A549 (cell line): Measurements from ENCODE around the gene PRAC2. TPM values are rescaled to one million over a fixed set of nuclear protein-coding genes. Genes with fewer than 3 reads are reported as not detected.
A peak's percentile ranks its signal among the peaks of the same experiment; 100 is the strongest.

ENCODE experiments used
- ATAC-seq, 2 experiments: fragments of 200-7000 bp in 1 of 2; fragments of >200 bp in 1 of 2; cut with Nextera tagmentation in 1 of 2; cut with Tn5 transposase in 1 of 2; 3 replicates each; pipeline versions ENCODE4 v1.8.0 to v1.9.1; 2018 to 2020; ENCODE audit warnings: mild to moderate bottlenecking in 1 of 2, moderate library complexity in 1 of 2
- CTCF ChIA-PET: fragments of 300-600 bp; sonication (Branson Sonifier 250); formaldehyde crosslinking; extraction: SDS; loops from one replicate; lab custom pipeline; 2021; ENCODE audit warnings: antibody characterized with exemption, inconsistent platforms; lab: Yijun Ruan, JAX
- POLR2A ChIA-PET: fragments of 350-600 bp; formaldehyde crosslinking; extraction: SDS; loops from one replicate; lab custom pipeline; 2021; ENCODE audit warnings: antibody characterized with exemption, inconsistent platforms; lab: Yijun Ruan, JAX
- DNase-seq, 2 experiments: peaks; one replicate each; pipeline versions ENCODE4 v3.0.0 to v3.0.0-alpha.2; 2011 to 2016; ENCODE audit warnings: low read depth in 1 of 2, low spot score in 1 of 2
- FAIRE-seq: peaks from 2 replicates; lab custom pipeline; 2011; peaks lifted over from hg19 to GRCh38; lab: Jason Lieb, UNC
- H3K27ac ChIP-seq, 2 experiments: fragments of >200 bp; sonication (Bioruptor Twin); formaldehyde crosslinking; 3 replicates each; pipeline ENCODE4 v1.5.1; 2016 to 2017
- H3K4me1 ChIP-seq: fragments of >200 bp; sonication (Bioruptor Twin); formaldehyde crosslinking; 3 replicates; pipeline ENCODE4 v1.6.1; 2016
- H3K4me2 ChIP-seq: fragments of >200 bp; sonication (Bioruptor Twin); formaldehyde crosslinking; 3 replicates; pipeline ENCODE4 v1.6.1; 2016
- H3K4me3 ChIP-seq: fragments of >200 bp; sonication (Bioruptor Twin); formaldehyde crosslinking; 3 replicates; pipeline ENCODE4 v1.5.1; 2016
- H3K9me3 ChIP-seq: fragments of >200 bp; sonication (Bioruptor Twin); formaldehyde crosslinking; 3 replicates; pipeline ENCODE4 v1.6.1; 2016
- ATOH8 ChIP-seq: fragments of 250-450 bp; sonication (Bioruptor Pico); IDR thresholded peaks from 2 replicates; pipeline ENCODE4 v1.5.0; 2020; ENCODE audit warnings: low read depth, mild to moderate bottlenecking, moderate library complexity
- BHLHE40 ChIP-seq: IDR thresholded peaks from 2 replicates; pipeline ENCODE4 v1.6.1; 2012; ENCODE audit warnings: low read depth, low read length, inconsistent platforms
- CHD2 ChIP-seq: fragments of 150-350 bp; IDR thresholded peaks from 2 replicates; pipeline ENCODE4 v1.6.1; 2014; ENCODE audit warnings: low read length; ENCODE audit not compliant: partially characterized antibody
- CHD4 ChIP-seq: fragments of 200-600 bp; sonication (generic); IDR thresholded peaks from 2 replicates; pipeline ENCODE4 v1.6.1; 2016; ENCODE audit warnings: antibody characterized with exemption, mild to moderate bottlenecking, borderline replicate concordance
- CTCF ChIP-seq: fragments of >200 bp; sonication (Bioruptor Twin); formaldehyde crosslinking; IDR thresholded peaks from 3 replicates; pipeline ENCODE4 v1.5.1; 2016
- EHF ChIP-seq: fragments of 250-450 bp; sonication (Bioruptor Pico); IDR thresholded peaks from 2 replicates; pipeline ENCODE4 v1.5.0; 2020; ENCODE audit warnings: mild to moderate bottlenecking
- EHMT2 ChIP-seq: fragments of 200-600 bp; sonication (generic); IDR thresholded peaks from 2 replicates; pipeline ENCODE4 v1.6.1; 2016; ENCODE audit warnings: antibody characterized with exemption, low read depth, mild to moderate bottlenecking, moderate library complexity
- ELK1 ChIP-seq: fragments of 150-350 bp; IDR thresholded peaks from 2 replicates; pipeline ENCODE4 v1.6.1; 2014; ENCODE audit warnings: low read depth, mild to moderate bottlenecking, low read length
- HES2 ChIP-seq: fragments of >200 bp; sonication (Bioruptor Twin); formaldehyde crosslinking; IDR thresholded peaks from 2 replicates; pipeline ENCODE4 v1.6.1; 2016
- JUN ChIP-seq, 2 experiments: fragments of >200 bp; sonication (Bioruptor Twin); formaldehyde crosslinking; IDR thresholded peaks; 2 replicates in 1 of 2; 3 replicates in 1 of 2; pipeline ENCODE4 v1.6.1; 2016 to 2017
- KDM1A ChIP-seq: fragments of 200-600 bp; sonication (generic); IDR thresholded peaks from 2 replicates; pipeline ENCODE4 v1.6.1; 2016; ENCODE audit warnings: low read depth, mild to moderate bottlenecking
- NPAS2 ChIP-seq: fragments of 250-450 bp; sonication (Bioruptor Pico); IDR thresholded peaks from 2 replicates; pipeline ENCODE4 v1.8.0; 2022; ENCODE audit warnings: mild to moderate bottlenecking, moderate library complexity, borderline replicate concordance
- PBX3 ChIP-seq: IDR thresholded peaks from 2 replicates; pipeline ENCODE4 v1.6.1; 2012
- PHF8 ChIP-seq: fragments of 200-600 bp; sonication (generic); IDR thresholded peaks from 2 replicates; pipeline ENCODE4 v1.6.1; 2016; ENCODE audit warnings: low read depth, mild to moderate bottlenecking, antibody characterized with exemption, moderate library complexity, borderline replicate concordance
- POLR2A ChIP-seq: IDR thresholded peaks from 2 replicates; pipeline ENCODE4 v1.6.1; 2012; ENCODE audit warnings: mild to moderate bottlenecking, low read length
- REST ChIP-seq: fragments of 200-600 bp; sonication (generic); IDR thresholded peaks from 2 replicates; pipeline ENCODE4 v1.6.1; 2016; ENCODE audit warnings: antibody characterized with exemption, mild to moderate bottlenecking, moderate library complexity
- TP53 ChIP-seq: fragments of 250-450 bp; sonication (Bioruptor Pico); IDR thresholded peaks from 2 replicates; pipeline ENCODE4 v1.5.0; 2021; ENCODE audit warnings: mild to moderate bottlenecking, moderate library complexity
- USF2 ChIP-seq: fragments of 450-650 bp; IDR thresholded peaks from 2 replicates; pipeline ENCODE4 v1.6.1; 2014; ENCODE audit warnings: antibody characterized with exemption
- ZSCAN20 ChIP-seq: fragments of 250-450 bp; sonication (Bioruptor Pico); IDR thresholded peaks from 2 replicates; pipeline ENCODE4 v1.8.0; 2022; ENCODE audit warnings: mild to moderate bottlenecking, moderate library complexity
- WGBS: methylation state at CpG from one replicate; pipeline ENCODE4 v1.1.6; 2017; ENCODE audit errors: missing lambda C conversion rate; 5-methylcytosine and 5-hydroxymethylcytosine counted together
- polyA plus RNA-seq, 4 experiments: library from polyadenylated mRNA; depleted of rRNA in 3 of 4; stranded (reverse); fragments of >200 nt; fragmentation: RNase III in 1 of 4; extraction: RNeasy Plus Mini Kit Qiagen cat#74134 plus additional on column Dnase treatment in 1 of 4; gene quantifications; 2 replicates in 3 of 4; 3 replicates in 1 of 4; pipeline ENCODE4 v1.2.3, GENCODE V29; 2011 to 2017

Gene PRAC2
- polyA plus RNA-seq, 2 of the 4 experiments (the other 2 are of a cell fraction), result not detected

GRCh38 chr17:48749621-48750553, 26.9 kb downstream of the PRAC2 start:
- H3K4me1 ChIP-seq, result peaks cover 28% of the 10 kb centered on the region
- TF ChIP-seq CTCF, result no peak
- TF ChIP-seq TP53 (CRISPR knock-in tag), result no peak
- no peak for TF ChIP-seq POLR2A
- no peak for TF ChIP-seq ATOH8 (CRISPR knock-in tag)
- no peak for TF ChIP-seq USF2
- no peak for TF ChIP-seq BHLHE40
- no peak for TF ChIP-seq CHD4
- TF ChIP-seq, all 56 proteins: peak for 0
- H3K4me3 ChIP-seq, result no peak overlapping the region
- 86% methylated on average over 32 of the region's 32 CpGs for WGBS
- H3K27ac ChIP-seq, result no peak overlapping the region
- FAIRE-seq, result no peak
- no peak for ATAC-seq
- CTCF ChIA-PET, result interaction anchor here (0.6 to 4.3 kb wide), 16 partner anchors 9 to 205 kb away, joined by 3 to 24 read pairs (median 7); partner anchors contain the start of gene PRAC2
- no peak overlapping the region for H3K4me2 ChIP-seq
- H3K9me3 ChIP-seq, result no peaks in the 10 kb centered on the region
- POLR2A ChIA-PET, result no interaction called here
- DNase-seq, result no peak

- ChIA-PET POLR2A (no interaction called here), CTCF (interaction anchor here (1.1 to 4.3 kb wide), 15 partner anchors 11 to 134 kb away, joined by 3 to 24 read pairs (median 8); partner anchors contain the start of gene PRAC2)
- TF ChIP-seq ELK1, result no peak
- DNase-seq, result no peak
- WGBS, result 37% methylated on average over 3 of the region's 3 CpGs
- Histone ChIP-seq H3K9me3 (no peaks in the 10 kb centered on the region), H3K4me1 (peaks cover 28% of the 10 kb centered on the region), H3K4me2 (0 out of 3 replicates have a peak overlapping the region, but pooled peaks have one; percentile 9), H3K4me3 (no peak overlapping the region), H3K27ac (no peak overlapping the region; a peak in 1 of 6 replicates)
- peak; percentile 27 to 71; a peak in 4 of 6 replicates for ATAC-seq
- no peak for FAIRE-seq
Observed at GRCh38 chr17:48751172-48751571, 28.2 kb downstream of the PRAC2 start.

GRCh38 chr17:48751733-48752398, 28.9 kb downstream of the PRAC2 start:
- ATAC-seq (peak in 1 of 2 experiments; percentile 9; a peak in 3 of 6 replicates), FAIRE-seq (no peak), DNase-seq (no peak)
- peaks cover 32% of the 10 kb centered on the region for H3K4me1 ChIP-seq
- peak overlapping the region in 1 of 2 experiments; percentile 37; a peak in 2 of 6 replicates for H3K27ac ChIP-seq
- 69% methylated on average over 13 of the region's 13 CpGs for WGBS
- H3K4me3 ChIP-seq, result no peak overlapping the region
- 0 out of 3 replicates have a peak overlapping the region, but pooled peaks have one; percentile 9 for H3K4me2 ChIP-seq
- POLR2A ChIA-PET, result no interaction called here
- no peaks in the 10 kb centered on the region for H3K9me3 ChIP-seq
- CTCF ChIA-PET, result interaction anchor here (1.1 to 4.3 kb wide), 14 partner anchors 12 to 133 kb away, joined by 3 to 24 read pairs (median 9); partner anchors contain the start of gene PRAC2
- TF ChIP-seq NPAS2 (CRISPR knock-in tag) (no peak), CHD4 (no peak), HES2 (no peak), EHMT2 (no peak), ZSCAN20 (CRISPR knock-in tag) (no peak), PHF8 (no peak), KDM1A (no peak), JUN (IDR thresholded peaks at IDR 0.05) (no peak), CHD2 (no peak), REST (no peak), PBX3 (no peak), EHF (CRISPR knock-in tag) (no peak)
